Right atrium auricular region (tissue), 2 donors: ENCODE data around the gene ZNF500. TPM values are rescaled to one million over a fixed set of nuclear protein-coding genes. Genes with fewer than 3 reads are reported as not detected.

ENCODE experiments used
- DNase-seq: peaks from one replicate; pipeline ENCODE4 v3.0.0-alpha.2; 2019; ENCODE audit warnings: low spot score
- H3K27ac ChIP-seq, 2 donors: fragments of 200-600 bp; sonication (generic); 1 replicate in 1 of 2; 2 replicates in 1 of 2; pipeline ENCODE4 v1.5.1; 2016 to 2019
- H3K27me3 ChIP-seq, 2 donors: fragments of 200-600 bp; sonication (generic); one replicate each; pipeline versions ENCODE4 v1.5.1 to v1.6.0; 2017 to 2019
- H3K36me3 ChIP-seq: fragments of 200-600 bp; sonication (generic); one replicate; pipeline ENCODE4 v1.5.1; 2016
- H3K4me1 ChIP-seq, 2 donors: fragments of 200-600 bp; sonication (generic); one replicate each; pipeline versions ENCODE4 v1.5.1 to v1.6.0; 2017 to 2019
- H3K4me3 ChIP-seq, 2 donors: fragments of 200-600 bp; sonication (generic); 1 replicate in 1 of 2; 2 replicates in 1 of 2; pipeline ENCODE4 v1.5.1; 2017 to 2019; ENCODE audit warnings: mild to moderate bottlenecking in 1 of 2, moderate library complexity in 1 of 2
- H3K9me3 ChIP-seq, 2 donors: fragments of 200-600 bp; sonication (generic); one replicate each; pipeline ENCODE4 v1.5.1; 2019
- CTCF ChIP-seq, 2 donors: fragments of 200-600 bp; sonication (generic); IDR thresholded peaks; one replicate each; pipeline ENCODE4 v1.5.1; 2019; ENCODE audit warnings: antibody characterized with exemption in 2 of 2
- total RNA-seq, 2 donors: library from RNA; depleted of rRNA; stranded (reverse); fragments of >200 nt; gene quantifications; one replicate each; pipeline ENCODE4 v1.1.0, GENCODE V29; 2016

Gene ZNF500
- total RNA-seq, 2 donors from 2014 or later: 4.3 to 7.5 TPM

DNA sequence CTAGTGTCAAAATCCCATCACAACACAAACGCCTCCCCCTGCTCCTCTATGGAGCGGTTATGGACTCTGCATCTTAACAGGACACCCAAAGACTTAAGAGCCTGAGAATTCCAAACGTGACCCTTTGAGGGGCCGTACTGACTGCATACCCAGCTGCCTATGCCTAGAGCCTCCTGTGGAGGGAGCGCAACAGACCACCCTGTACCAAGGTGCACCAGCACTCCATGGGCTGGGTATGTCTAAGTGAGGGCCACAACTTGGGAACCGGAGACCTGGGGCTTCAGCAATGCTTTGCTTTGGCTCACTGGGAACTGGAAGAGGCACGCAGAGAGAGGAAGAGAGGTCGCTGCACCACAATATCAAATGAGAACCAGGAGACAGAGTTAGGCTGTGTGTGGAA lies 38.3 kb downstream of the ZNF500 start:
- no peak for DNase-seq
- Histone ChIP-seq H3K27me3 (no peaks in the 10 kb centered on the region), H3K9me3 (no peaks in the 10 kb centered on the region), H3K27ac (no peak overlapping the region), H3K4me3 (no peak overlapping the region), H3K4me1 (no peaks in the 10 kb centered on the region), H3K36me3 (peaks cover 24% of the 10 kb centered on the region)
- no peak for TF ChIP-seq CTCF (IDR thresholded peaks at IDR 0.05)

DNA sequence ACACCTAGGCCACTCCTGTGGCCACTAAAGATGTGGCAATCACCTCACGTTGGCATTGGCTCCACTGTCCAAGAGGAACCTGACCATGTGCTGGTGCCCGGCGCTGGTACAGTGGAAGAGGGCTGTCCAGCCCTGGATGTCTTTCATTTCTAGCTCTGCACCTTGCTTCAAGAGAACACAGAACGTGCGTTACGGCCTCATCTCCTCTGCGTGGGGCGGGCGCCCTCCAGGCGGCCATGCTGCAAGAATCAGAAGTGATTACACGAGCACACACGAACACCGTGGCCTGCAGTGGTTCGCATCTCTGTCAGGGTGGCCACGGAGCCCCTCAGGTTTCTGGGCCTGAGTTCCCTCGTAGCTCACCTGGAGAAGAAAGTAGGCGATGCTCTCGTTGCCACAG lies 40.3 kb downstream of the ZNF500 start:
- Histone ChIP-seq H3K36me3 (peaks cover 29% of the 10 kb centered on the region), H3K9me3 (no peaks in the 10 kb centered on the region), H3K4me3 (no peak overlapping the region), H3K27ac (no peak overlapping the region), H3K27me3 (no peaks in the 10 kb centered on the region), H3K4me1 (no peaks in the 10 kb centered on the region)
- TF ChIP-seq CTCF (IDR thresholded peaks at IDR 0.05): no peak
- DNase-seq: no peak

DNA sequence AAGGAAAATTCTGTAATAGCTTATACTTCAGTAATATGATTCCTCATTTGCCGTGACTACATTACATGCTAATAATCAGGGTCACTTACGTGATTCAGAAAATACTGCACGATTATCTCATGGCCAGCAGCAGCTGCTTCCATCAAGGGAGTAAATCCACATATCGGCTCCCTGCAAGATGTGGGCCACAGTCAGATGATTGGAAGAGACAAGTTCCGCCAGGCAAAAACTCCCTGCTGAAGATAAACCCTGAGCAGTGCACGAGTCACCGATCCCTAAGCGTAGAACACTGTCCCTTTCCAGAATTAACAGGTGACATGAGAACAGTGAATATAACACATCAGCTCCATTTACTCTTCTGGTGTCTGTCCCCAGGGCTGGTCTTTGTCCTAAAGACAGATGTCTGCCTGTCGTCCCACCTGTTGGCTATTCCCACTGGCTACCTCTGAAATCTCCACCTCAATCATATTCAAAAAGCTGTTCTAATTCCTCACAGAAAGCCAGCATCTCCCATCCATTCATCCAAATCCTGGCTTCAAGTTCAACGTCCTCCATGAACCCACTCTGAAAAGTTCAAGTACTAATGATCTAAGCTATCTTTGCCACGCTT lies 42.2 kb downstream of the ZNF500 start:
- H3K4me3 ChIP-seq: no peak overlapping the region
- no peaks in the 10 kb centered on the region for H3K9me3 ChIP-seq
- TF ChIP-seq CTCF (IDR thresholded peaks at IDR 0.05): no peak
- peaks cover 27% of the 10 kb centered on the region for H3K36me3 ChIP-seq
- no peaks in the 10 kb centered on the region for H3K4me1 ChIP-seq
- no peak overlapping the region for H3K27ac ChIP-seq
- DNase-seq: no peak
- no peaks in the 10 kb centered on the region for H3K27me3 ChIP-seq

DNA sequence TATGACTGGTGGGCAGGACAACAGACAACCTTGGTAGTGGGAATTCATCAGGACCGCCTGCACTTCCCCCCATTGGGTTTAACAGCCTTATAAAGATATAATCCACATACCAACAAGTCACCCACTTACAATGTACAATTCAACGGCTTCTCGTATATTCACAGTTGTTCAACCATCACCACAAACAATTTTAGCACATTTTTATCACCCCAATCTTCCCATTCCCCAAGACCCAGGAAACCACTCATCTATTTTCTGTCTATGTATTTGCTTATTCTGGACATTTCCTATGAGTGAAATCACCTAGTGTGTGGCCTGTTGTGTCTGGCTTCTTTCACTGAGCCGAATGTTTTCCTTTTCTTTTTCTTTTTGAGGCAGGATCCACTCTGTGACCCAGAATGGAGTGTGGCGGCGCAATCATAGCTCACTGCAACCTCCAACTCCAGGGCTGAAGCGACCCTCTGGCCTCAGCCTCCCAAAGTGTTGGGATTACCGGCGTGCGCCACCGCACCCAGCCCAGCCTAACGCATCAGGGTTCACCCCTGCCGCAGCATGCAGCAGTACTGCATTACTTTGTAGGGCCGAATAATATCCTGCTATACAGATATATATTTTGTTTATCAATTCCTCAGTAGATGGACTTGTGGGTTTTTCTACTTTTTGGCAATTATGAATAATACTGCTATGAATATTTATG lies 43.7 kb downstream of the ZNF500 start:
- DNase-seq: no peak
- Histone ChIP-seq H3K36me3 (peaks cover 21% of the 10 kb centered on the region), H3K4me1 (no peaks in the 10 kb centered on the region), H3K4me3 (no peak overlapping the region), H3K9me3 (no peaks in the 10 kb centered on the region), H3K27me3 (no peaks in the 10 kb centered on the region), H3K27ac (no peak overlapping the region)
- no peak for TF ChIP-seq CTCF (IDR thresholded peaks at IDR 0.05)

GRCh38 chr16:4718466-4718865 lies 48.5 kb downstream of the ZNF500 start:
- H3K27me3 ChIP-seq: no peaks in the 10 kb centered on the region
- H3K4me3 ChIP-seq: no peak overlapping the region
- no peaks in the 10 kb centered on the region for H3K4me1 ChIP-seq
- H3K9me3 ChIP-seq: no peaks in the 10 kb centered on the region
- H3K27ac ChIP-seq: no peak overlapping the region
- TF ChIP-seq CTCF (IDR thresholded peaks at IDR 0.05): no peak
- H3K36me3 ChIP-seq: peaks cover 17% of the 10 kb centered on the region
- no peak for DNase-seq

- Histone ChIP-seq H3K9me3 (no peaks in the 10 kb centered on the region), H3K27ac (no peak overlapping the region), H3K4me3 (no peak overlapping the region), H3K36me3 (peaks cover 19% of the 10 kb centered on the region), H3K4me1 (no peaks in the 10 kb centered on the region), H3K27me3 (no peaks in the 10 kb centered on the region)
- no peak for DNase-seq
- TF ChIP-seq CTCF (IDR thresholded peaks at IDR 0.05): no peak
Measured at GRCh38 chr16:4714996-4715395, 52.0 kb downstream of the ZNF500 start.
